IMR-90 (cell line): ENCODE measurements around the gene TBXAS1.

Experiments
- BHLHE40 ChIP-seq: fragments of 150-350 bp; IDR thresholded peaks from 2 replicates; pipeline ENCODE4 v1.6.1; 2016; ENCODE audit warnings: mild to moderate bottlenecking, low read depth, low read length
- CHD1 ChIP-seq: IDR thresholded peaks from 2 replicates; pipeline ENCODE4 v1.6.1; 2012; ENCODE audit warnings: low read depth, low read length, improper control_type of control experiment
- CTCF ChIP-seq: conservative IDR thresholded peaks from 2 replicates; pipeline ENCODE4 v1.5.1; 2012; ENCODE audit warnings: mild to moderate bottlenecking, low read depth, low read length, improper control_type of control experiment
- MAFK ChIP-seq: IDR thresholded peaks from 2 replicates; pipeline ENCODE4 v1.6.1; 2012; ENCODE audit warnings: low read depth, low read length, improper control_type of control experiment
- POLR2A ChIP-seq: IDR thresholded peaks from 2 replicates; pipeline ENCODE4 v1.6.1; 2012; ENCODE audit warnings: mild to moderate bottlenecking, low read depth, low read length
- RAD21 ChIP-seq: IDR thresholded peaks from 2 replicates; pipeline ENCODE4 v1.6.1; 2012; ENCODE audit warnings: low read length, improper control_type of control experiment
- RFX5 ChIP-seq: IDR thresholded peaks from 2 replicates; pipeline ENCODE4 v1.8.0; 2012; ENCODE audit warnings: low read depth, mild to moderate bottlenecking, low read length, moderate library complexity

GRCh38 chr7:139807009-139807408, 22.1 kb upstream of the TBXAS1 start:
- TF ChIP-seq CTCF (no peak), MAFK (no peak), POLR2A (no peak), BHLHE40 (no peak), CHD1 (no peak), RFX5 (no peak), RAD21 (no peak)
